HUES64 (cell line): ENCODE measurements around the gene TOE1. TPM values are rescaled to one million over a fixed set of nuclear protein-coding genes. Genes with fewer than 3 reads are reported as not detected.
"Not testable (repeated sequence)": the region's sequence is repeated elsewhere in the genome, so short reads cannot be mapped to it uniquely, and the experiment has no call there.

Experiments used
- H3K27ac ChIP-seq: 2 replicates; pipeline ENCODE4 v1.7.0; 2013; ENCODE audit warnings: low read depth, low read length, inconsistent platforms
- H3K27me3 ChIP-seq: 2 replicates; pipeline ENCODE4 v1.6.1; 2013; ENCODE audit warnings: mild to moderate bottlenecking, low read length; ENCODE audit not compliant: insufficient read depth
- H3K36me3 ChIP-seq: 2 replicates; pipeline ENCODE4 v1.6.1; 2013; ENCODE audit warnings: mild to moderate bottlenecking, low read length; ENCODE audit not compliant: insufficient read depth
- H3K4me1 ChIP-seq: 2 replicates; pipeline ENCODE4 v1.6.1; 2013; ENCODE audit warnings: mild to moderate bottlenecking, low read length, moderate library complexity; ENCODE audit not compliant: insufficient read depth
- H3K4me3 ChIP-seq: 2 replicates; pipeline ENCODE4 v1.5.1; 2013; ENCODE audit warnings: mild to moderate bottlenecking, low read length, moderate library complexity
- H3K9ac ChIP-seq: 2 replicates; pipeline ENCODE4 v1.6.1; 2013; ENCODE audit warnings: mild to moderate bottlenecking, low read depth, low read length
- H3K9me3 ChIP-seq: 2 replicates; pipeline ENCODE4 v1.6.1; 2013; ENCODE audit warnings: low read depth, low read length; ENCODE audit not compliant: insufficient read depth
- WGBS: fragments of 150-250, 120-280 bp; methylation state at CpG from one replicate; pipeline ENCODE4 v1.1.7; 2013; ENCODE audit warnings: missing lambda C conversion rate; 5-methylcytosine and 5-hydroxymethylcytosine counted together
- polyA plus RNA-seq, 2 experiments: library from polyadenylated mRNA; stranded (reverse); fragments of 50-300 nt; gene quantifications; one replicate each; pipeline ENCODE4 v1.2.3, GENCODE V29; 2013

Gene TOE1
- 20.9 TPM for polyA plus RNA-seq (2013, experiment 1 of 2)
- 17.2 TPM for polyA plus RNA-seq (2013, experiment 2 of 2)

GRCh38 chr1:45339789-45340558, at the start of gene TOE1, which contains the start of gene MUTYH:
TSS of gene TOE1 (plus strand) at chr1:45340170. CDS start at chr1:45340253, 83 bp downstream.
TSS of gene MUTYH (minus strand) at chr1:45340440. CDS start at chr1:45334505, 5,935 bp downstream.
- Histone ChIP-seq H3K27me3 (no peaks in the 10 kb centered on the region), H3K9me3 (no peaks in the 10 kb centered on the region), H3K4me3 (peak within 1 kb of the TSS; percentile 92), H3K4me1 (peaks cover 10% of the 10 kb centered on the region; the same call in 1 of the 2 replicates), H3K36me3 (peaks cover 50% of the 10 kb centered on the region), H3K27ac (peak within 1 kb of the TSS; percentile 98), H3K9ac (peak within 1 kb of the TSS; percentile 99)
- WGBS = under 1% methylated on average over 69 of the region's 70 CpGs

- 95% methylated on average over 6 of the region's 6 CpGs for WGBS
- H3K36me3 ChIP-seq, H3K4me3 ChIP-seq: not testable (repeated sequence)
These were observed 49.0 kb upstream of the TOE1 start for GRCh38 chr1:45291002-45291401.

DNA sequence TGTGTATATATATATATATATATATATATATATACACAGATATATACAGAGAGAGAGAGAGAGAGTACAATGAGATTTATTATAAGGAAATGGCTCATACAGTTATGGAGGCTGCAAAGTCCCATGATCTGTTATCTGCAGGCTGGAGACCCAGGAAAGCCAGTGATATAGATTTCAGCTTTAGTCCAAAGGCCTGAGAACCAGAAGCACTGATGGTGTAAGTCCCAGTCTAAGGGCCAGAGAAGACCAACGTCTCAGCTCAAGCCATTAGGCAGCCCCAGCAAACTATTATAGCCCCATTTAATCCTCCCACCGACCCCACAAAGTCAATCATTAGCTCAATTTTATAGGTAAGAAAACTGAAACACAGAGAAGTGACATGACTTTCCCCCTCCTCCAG, 48.3 kb upstream of the TOE1 start:
- WGBS = 89% methylated on average over 2 of the region's 2 CpGs
- Histone ChIP-seq H3K4me3 (no peak overlapping the region), H3K9ac (no peak overlapping the region), H3K4me1 (no peaks in the 10 kb centered on the region), H3K36me3 (no peaks in the 10 kb centered on the region), H3K27me3 (no peaks in the 10 kb centered on the region), H3K9me3 (no peaks in the 10 kb centered on the region), H3K27ac (no peak overlapping the region)

More at GRCh38 chr1:45291002-45291401, 49.0 kb upstream of the TOE1 start:
- not testable (repeated sequence) for H3K27ac ChIP-seq, H3K9ac ChIP-seq, H3K27me3 ChIP-seq, H3K9me3 ChIP-seq, H3K4me1 ChIP-seq

- Histone ChIP-seq H3K4me3 (no peak overlapping the region), H3K27me3 (no peaks in the 10 kb centered on the region), H3K9me3 (no peaks in the 10 kb centered on the region), H3K36me3 (no peaks in the 10 kb centered on the region), H3K4me1 (peaks cover 10% of the 10 kb centered on the region), H3K9ac (no peak overlapping the region; the same call in 1 of the 2 replicates), H3K27ac (no peak overlapping the region)
- WGBS = 86% methylated on average over 8 of the region's 8 CpGs
These were observed 42.2 kb upstream of the TOE1 start for GRCh38 chr1:45297666-45298356.

DNA sequence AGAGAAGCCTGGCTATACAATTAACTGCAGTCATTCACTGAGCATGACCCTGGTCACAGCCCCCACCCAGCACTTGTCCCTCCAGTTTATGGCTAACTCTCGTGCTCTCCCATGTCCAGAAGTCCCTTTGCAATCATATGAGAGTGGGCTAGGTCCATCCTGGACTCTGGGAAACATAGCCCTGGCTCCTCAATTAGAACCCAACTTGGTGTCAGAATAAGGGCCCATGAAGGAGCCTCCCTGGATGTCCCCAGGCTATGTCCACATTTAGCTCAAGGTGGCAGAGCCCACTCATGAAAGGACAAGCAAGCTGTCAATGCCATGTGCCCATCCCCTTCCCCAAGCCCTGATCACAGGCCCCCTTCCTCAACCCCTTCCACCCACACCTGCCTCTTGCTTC, 40.7 kb upstream of the TOE1 start:
- no peak overlapping the region for H3K4me3 ChIP-seq
- H3K27ac ChIP-seq = no peak overlapping the region
- H3K36me3 ChIP-seq = no peaks in the 10 kb centered on the region
- H3K9ac ChIP-seq = no peak overlapping the region
- peaks cover 13% of the 10 kb centered on the region for H3K4me1 ChIP-seq
- no peaks in the 10 kb centered on the region for H3K9me3 ChIP-seq
- no peaks in the 10 kb centered on the region for H3K27me3 ChIP-seq
- 77% methylated on average over 1 of the region's 1 CpG for WGBS

- Histone ChIP-seq H3K36me3 (no peaks in the 10 kb centered on the region), H3K4me1 (peaks cover 21% of the 10 kb centered on the region), H3K27me3 (no peaks in the 10 kb centered on the region), H3K4me3 (no peak overlapping the region), H3K27ac (no peak overlapping the region), H3K9ac (no peak overlapping the region), H3K9me3 (no peaks in the 10 kb centered on the region)
- WGBS = 74% methylated on average over 2 of the region's 4 CpGs
These were observed 39.8 kb upstream of the TOE1 start for GRCh38 chr1:45299981-45300668.

DNA sequence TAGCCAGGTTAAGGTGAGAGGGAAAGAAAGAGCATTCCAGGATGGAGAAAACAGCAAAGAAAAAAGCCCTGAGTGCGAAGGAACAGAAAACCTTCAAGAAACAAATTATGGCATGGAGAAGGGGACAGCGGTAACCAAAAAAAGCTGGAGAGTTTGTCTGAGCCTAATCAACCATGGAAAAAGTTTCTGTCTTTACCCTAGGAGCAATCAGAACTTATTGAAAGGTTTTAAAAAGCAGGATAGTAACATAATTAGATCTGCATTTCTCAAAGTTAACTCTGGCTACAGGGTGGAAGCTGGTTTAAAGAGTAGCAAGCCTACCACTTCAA, 39.3 kb upstream of the TOE1 start:
- no peak overlapping the region for H3K9ac ChIP-seq
- no peaks in the 10 kb centered on the region for H3K36me3 ChIP-seq
- no peak overlapping the region for H3K27ac ChIP-seq
- peaks cover 26% of the 10 kb centered on the region for H3K4me1 ChIP-seq
- H3K4me3 ChIP-seq = no peak overlapping the region
- no peaks in the 10 kb centered on the region for H3K27me3 ChIP-seq
- 79% methylated on average over 2 of the region's 2 CpGs for WGBS
- H3K9me3 ChIP-seq = no peaks in the 10 kb centered on the region

GRCh38 chr1:45302505-45303150, 37.3 kb upstream of the TOE1 start:
- WGBS = 93% methylated on average over 16 of the region's 16 CpGs
- Histone ChIP-seq H3K27me3 (no peaks in the 10 kb centered on the region), H3K4me3 (peak overlapping the region; percentile 75), H3K27ac (no peak overlapping the region; the same call in 1 of the 2 replicates), H3K4me1 (peaks cover 43% of the 10 kb centered on the region), H3K9me3 (no peaks in the 10 kb centered on the region), H3K36me3 (no peaks in the 10 kb centered on the region), H3K9ac (peak overlapping the region; percentile 78)

- Histone ChIP-seq H3K36me3 (no peaks in the 10 kb centered on the region), H3K9me3 (no peaks in the 10 kb centered on the region), H3K27me3 (no peaks in the 10 kb centered on the region), H3K4me3 (peak overlapping the region; percentile 75), H3K4me1 (peaks cover 38% of the 10 kb centered on the region), H3K27ac (peak overlapping the region; percentile 85), H3K9ac (peak overlapping the region; percentile 83)
- 2% methylated on average over 68 of the region's 68 CpGs for WGBS
These were observed 36.3 kb upstream of the TOE1 start for GRCh38 chr1:45303520-45304310.

DNA sequence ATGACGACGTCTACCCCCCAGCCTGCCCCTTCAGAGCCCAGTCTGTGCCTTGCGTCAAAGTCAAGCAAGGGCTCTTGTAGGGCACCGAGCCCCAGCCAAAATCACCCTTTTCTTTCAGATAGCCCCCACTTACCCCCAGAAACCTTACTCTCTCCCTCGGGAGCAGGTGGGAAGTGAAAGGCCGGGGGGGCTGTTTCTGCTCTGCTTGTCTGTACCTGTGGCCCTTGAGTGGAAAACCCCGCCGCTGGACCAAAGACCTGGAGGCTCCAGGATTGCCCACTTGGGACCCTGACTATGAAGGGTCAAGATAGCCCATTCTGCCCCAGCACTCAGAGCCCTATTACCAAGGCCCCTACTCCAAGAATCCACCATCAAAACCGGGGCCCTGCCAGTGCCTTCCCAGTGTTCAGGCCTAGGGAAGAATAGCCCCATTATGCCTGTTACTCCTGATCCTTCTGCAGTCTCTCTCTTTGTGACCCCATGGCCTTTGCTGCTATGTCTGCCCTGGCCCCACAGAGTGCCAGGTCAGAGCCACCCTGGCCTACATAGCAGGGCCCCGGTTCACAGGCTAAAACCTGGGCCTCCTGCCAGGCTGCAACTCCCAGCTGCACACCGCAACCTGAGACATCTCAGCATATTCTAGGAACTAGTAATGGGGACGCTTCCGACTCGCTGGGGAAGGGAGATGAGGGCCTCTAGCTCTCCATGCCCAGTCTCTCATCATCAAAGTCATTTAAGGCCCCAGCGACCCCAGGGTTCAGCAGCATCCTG, 35.5 kb upstream of the TOE1 start:
- Histone ChIP-seq H3K9ac (peak overlapping the region; percentile 83), H3K4me3 (peak overlapping the region; percentile 65), H3K36me3 (no peaks in the 10 kb centered on the region), H3K9me3 (no peaks in the 10 kb centered on the region), H3K27ac (peak overlapping the region; percentile 85), H3K4me1 (peaks cover 37% of the 10 kb centered on the region), H3K27me3 (no peaks in the 10 kb centered on the region)
- WGBS = 73% methylated on average over 15 of the region's 15 CpGs
